C4-2B (cell line): ENCODE measurements around the gene FOXC1.

ENCODE experiments used
- H3K27ac ChIP-seq: fragments of 450-650 bp; 2 replicates; pipeline ENCODE4 v1.5.1; 2017
- CTCF ChIP-seq: fragments of 450-650 bp; conservative IDR thresholded peaks from 2 replicates; pipeline ENCODE4 v1.5.1; 2017; ENCODE audit warnings: mild to moderate bottlenecking
- ZFX ChIP-seq: fragments of 450-650 bp; IDR thresholded peaks from 2 replicates; pipeline ENCODE4 v1.6.1; 2017

FOXC1 gene

GRCh38 chr6:1643830-1644445 lies 34.2 kb downstream of the FOXC1 start:
- TF ChIP-seq ZFX (no peak), CTCF (no peak)
- H3K27ac ChIP-seq, result no peak overlapping the region

- TF ChIP-seq CTCF (no peak), ZFX (no peak)
- no peak overlapping the region for H3K27ac ChIP-seq
Observed at GRCh38 chr6:1644516-1645060, 34.9 kb downstream of the FOXC1 start.

- H3K27ac ChIP-seq, result no peak overlapping the region
- no peak for TF ChIP-seq CTCF
- TF ChIP-seq ZFX, result no peak
Observed at GRCh38 chr6:1645466-1646185, 35.9 kb downstream of the FOXC1 start.

GRCh38 chr6:1651362-1651761 lies 41.6 kb downstream of the FOXC1 start:
- no peak for TF ChIP-seq ZFX
- no peak for TF ChIP-seq CTCF
- no peak overlapping the region for H3K27ac ChIP-seq

GRCh38 chr6:1652842-1653241 lies 43.1 kb downstream of the FOXC1 start:
- H3K27ac ChIP-seq, result no peak overlapping the region
- TF ChIP-seq CTCF, result no peak
- no peak for TF ChIP-seq ZFX

- TF ChIP-seq CTCF (no peak), ZFX (no peak)
- no peak overlapping the region for H3K27ac ChIP-seq
Observed at GRCh38 chr6:1654054-1654453, 44.3 kb downstream of the FOXC1 start.

GRCh38 chr6:1657116-1657770 lies 47.5 kb downstream of the FOXC1 start:
- no peak overlapping the region for H3K27ac ChIP-seq
- TF ChIP-seq ZFX (no peak), CTCF (no peak)
